Measurements from ENCODE around the gene JARID2. TPM values are rescaled to one million over a fixed set of nuclear protein-coding genes. Genes with fewer than 3 reads are reported as not detected.

JARID2 gene
- total and polyA plus RNA-seq, 9 of the 15 experiments (the other 6 are each of a cell fraction or from before 2014, with no cell fraction given), result 5.0 to 29.0 (median 15.6) TPM

DNA sequence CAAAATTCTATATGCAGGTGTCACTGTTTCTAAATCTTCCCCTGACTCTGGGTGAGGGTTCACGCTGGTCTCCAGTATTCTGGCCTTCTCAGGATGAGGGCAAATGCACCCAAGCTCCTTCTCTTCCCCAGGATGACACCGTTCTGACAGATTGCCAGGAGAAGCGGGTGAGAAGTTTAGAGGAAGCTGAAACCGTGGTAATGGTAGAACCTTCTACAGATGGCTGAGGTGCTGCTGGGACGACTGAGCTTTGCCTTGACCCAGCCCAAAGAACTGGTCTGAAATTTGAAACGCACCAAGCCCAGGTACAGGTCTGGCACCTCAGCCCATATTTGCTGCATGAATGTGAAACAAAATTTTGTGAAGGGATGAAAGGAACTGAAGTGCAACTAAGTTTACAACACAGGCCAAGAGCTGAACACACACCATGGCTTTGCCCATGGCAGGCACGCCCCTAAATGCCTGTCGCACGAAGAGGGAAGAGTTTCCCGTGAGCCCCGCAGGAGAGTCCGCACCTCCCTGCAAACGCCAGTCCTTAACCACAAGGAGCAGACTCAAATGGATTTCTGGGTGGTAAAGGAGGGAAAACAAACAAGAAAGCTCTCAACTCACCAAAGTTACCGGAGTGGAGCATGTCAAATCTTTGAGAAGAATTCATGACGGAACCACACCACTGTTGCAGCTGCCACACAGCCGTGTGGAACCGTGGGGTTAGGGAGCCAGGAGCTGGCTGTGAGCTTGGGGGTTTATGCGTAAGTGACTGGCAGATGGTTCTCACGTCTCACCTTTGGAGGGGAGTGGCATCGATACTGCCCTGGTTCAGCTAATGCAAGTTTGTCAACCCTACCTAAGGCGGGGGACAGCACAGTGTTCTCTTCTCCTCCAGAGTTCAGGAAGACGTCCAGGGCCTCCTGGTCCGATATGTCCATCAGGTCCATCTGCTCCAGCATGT, 278.1 kb downstream of the JARID2 start:
- H3K36me3 ChIP-seq (ENCODE audit: control insufficient read depth, insufficient read depth, low read length), result peaks cover 73% of the 10 kb centered on the region
- H3K79me2 ChIP-seq (ENCODE audit: control insufficient read depth, insufficient read depth, low read length), result no peaks in the 10 kb centered on the region
- DNase-seq (ENCODE audit: extremely low read depth in 1 of 4, low spot score in 3 of 4) (no peak), ATAC-seq (no peak), FAIRE-seq (no peak)
- H3K9me1 ChIP-seq (ENCODE audit: control insufficient read depth, insufficient read depth, low read length), result no peaks in the 10 kb centered on the region
- no peak overlapping the region for H3K4me2 ChIP-seq (ENCODE audit: insufficient read depth, low read length)
- in situ Hi-C loops (cut with MboI) (no loop called here), intact Hi-C loops (cut with micrococcal nuclease) (no loop called here)
- H3K9me3 ChIP-seq (replicated peaks; ENCODE audit: control insufficient read depth, insufficient read depth, low read depth, low read length), result no peaks in the 10 kb centered on the region
- TF ChIP-seq LARP7 (IDR thresholded peaks at IDR 0.05), result no peak
- TF ChIP-seq RBM22 (IDR thresholded peaks at IDR 0.05; ENCODE audit: low read depth, low read length, poor library complexity, severe bottlenecking), result no peak
- TF ChIP-seq DMBX1 (CRISPR knock-in tag; IDR thresholded peaks at IDR 0.05; ENCODE audit: borderline replicate concordance), result no peak
- TF ChIP-seq, protein P1, sequence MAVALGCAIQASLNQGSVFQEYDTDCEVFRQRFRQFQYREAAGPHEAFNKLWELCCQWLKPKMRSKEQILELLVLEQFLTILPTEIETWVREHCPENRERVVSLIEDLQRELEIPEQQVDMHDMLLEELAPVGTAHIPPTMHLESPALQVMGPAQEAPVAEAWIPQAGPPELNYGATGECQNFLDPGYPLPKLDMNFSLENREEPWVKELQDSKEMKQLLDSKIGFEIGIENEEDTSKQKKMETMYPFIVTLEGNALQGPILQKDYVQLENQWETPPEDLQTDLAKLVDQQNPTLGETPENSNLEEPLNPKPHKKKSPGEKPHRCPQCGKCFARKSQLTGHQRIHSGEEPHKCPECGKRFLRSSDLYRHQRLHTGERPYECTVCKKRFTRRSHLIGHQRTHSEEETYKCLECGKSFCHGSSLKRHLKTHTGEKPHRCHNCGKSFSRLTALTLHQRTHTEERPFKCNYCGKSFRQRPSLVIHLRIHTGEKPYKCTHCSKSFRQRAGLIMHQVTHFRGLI (CRISPR knock-in tag; IDR thresholded peaks at IDR 0.05), result no peak
- TF ChIP-seq POLR2G (IDR thresholded peaks at IDR 0.05; ENCODE audit: low read depth, low read length), result no peak
- TF ChIP-seq TCF7L2 (IDR thresholded peaks at IDR 0.05; ENCODE audit: low read depth, low read length), result no peak
- TF ChIP-seq ZNF217 (CRISPR knock-in tag; IDR thresholded peaks at IDR 0.05), result no peak
- TF ChIP-seq MAZ (CRISPR knock-in tag; conservative IDR thresholded peaks at IDR 0.05 in 1 of 2, IDR thresholded peaks at IDR 0.05 in 1 of 2), result no peak
- no peak for TF ChIP-seq KAT7 (CRISPR knock-in tag; IDR thresholded peaks at IDR 0.05; ENCODE audit: borderline replicate concordance)
- TF ChIP-seq GABPA (tag; conservative IDR thresholded peaks at IDR 0.05; ENCODE audit: low read depth), result no peak
- TF ChIP-seq GTF2B (IDR thresholded peaks at IDR 0.05; ENCODE audit: extremely low read depth, insufficient read length), result no peak
- no peak for TF ChIP-seq ETV1 (tag; conservative IDR thresholded peaks at IDR 0.05; ENCODE audit: low read depth)
- TF ChIP-seq MBD1 (CRISPR knock-in tag; IDR thresholded peaks at IDR 0.05), result no peak
- no peak overlapping the region for H3K9ac ChIP-seq (ENCODE audit: insufficient read depth in 1 of 2, low read depth in 2 of 2, low read length in 2 of 2)
- no TSS peak for BruUV-seq (replicated peaks)
- H4K20me1 ChIP-seq (replicated peaks; ENCODE audit: control insufficient read depth, insufficient read depth, low read length), result no peaks in the 10 kb centered on the region
- CTCF ChIA-PET (ENCODE audit: low intra/inter-chr PET ratio), result no interaction called here
- H3K27ac ChIP-seq (ENCODE audit: extremely low read depth, low read depth, low read length), result no peak overlapping the region
- POLR2A ChIA-PET, result interaction anchor here (0.7 to 1.5 kb wide), 7 partner anchors 9 to 889 kb away, joined by 3 to 6 read pairs (median 4); no protein-coding TSS in a partner anchor
- 95% methylated on average over 23 of the region's 23 CpGs for WGBS (ENCODE audit: insufficient coverage, low coverage, missing lambda C conversion rate)
- H2AFZ ChIP-seq (ENCODE audit: low read depth, low read length), result no peak overlapping the region
- H3K27me3 ChIP-seq (ENCODE audit: control insufficient read depth in 2 of 2, insufficient read depth in 2 of 2, low read length in 2 of 2), result no peaks in the 10 kb centered on the region
- H3K4me1 ChIP-seq (replicated peaks in 1 of 2; ENCODE audit: control insufficient read depth in 2 of 2, insufficient read depth in 2 of 2, low read length in 2 of 2), result peaks cover 0 to 1% of the 10 kb centered on the region in 2 experiments; a peak in 1 of 5 replicates
- no peak overlapping the region for H3K4me3 ChIP-seq

Measured in K562 (cell line).